Mucosa of stomach (tissue), 1 donor: ENCODE results near the gene ZNF614.
"Not testable (repeated sequence)": the region's sequence is repeated elsewhere in the genome, so short reads cannot be mapped to it uniquely, and the experiment has no call there.

Experiments
- H3K27me3 ChIP-seq: one replicate; pipeline ENCODE4 v1.7.0; 2013; ENCODE audit warnings: mild to moderate bottlenecking, low read length; ENCODE audit not compliant: control insufficient read depth, insufficient read depth
- H3K36me3 ChIP-seq: one replicate; pipeline ENCODE4 v1.7.0; 2013; ENCODE audit warnings: low read length; ENCODE audit not compliant: control insufficient read depth, insufficient read depth
- H3K4me1 ChIP-seq: one replicate; pipeline ENCODE4 v1.7.0; 2013; ENCODE audit warnings: mild to moderate bottlenecking, low read length; ENCODE audit not compliant: control insufficient read depth, insufficient read depth
- H3K4me3 ChIP-seq: one replicate; pipeline ENCODE4 v1.7.0; 2013; ENCODE audit warnings: low read length
- H3K9ac ChIP-seq: one replicate; pipeline ENCODE4 v1.7.0; 2013; ENCODE audit warnings: mild to moderate bottlenecking, low read length, moderate library complexity
- H3K9me3 ChIP-seq: one replicate; pipeline ENCODE4 v1.7.0; 2013; ENCODE audit warnings: mild to moderate bottlenecking, low read length, moderate library complexity; ENCODE audit not compliant: control insufficient read depth
- donor health status: Pancreatic carcinoma.

ZNF614 gene

GRCh38 chr19:51980926-51981325, 47.3 kb downstream of the ZNF614 start:
- H3K9me3 ChIP-seq, H3K36me3 ChIP-seq, H3K4me1 ChIP-seq, H3K9ac ChIP-seq, H3K4me3 ChIP-seq, H3K27me3 ChIP-seq: not testable (repeated sequence)

GRCh38 chr19:51980116-51980736, 48.0 kb downstream of the ZNF614 start:
- Histone ChIP-seq H3K9ac (no peak overlapping the region), H3K36me3 (no peaks in the 10 kb centered on the region), H3K4me3 (no peak overlapping the region), H3K27me3 (no peaks in the 10 kb centered on the region), H3K9me3 (peaks cover 6% of the 10 kb centered on the region), H3K4me1 (no peaks in the 10 kb centered on the region)

- Histone ChIP-seq H3K4me3 (no peak overlapping the region), H3K9me3 (peaks cover 13% of the 10 kb centered on the region), H3K36me3 (peaks cover 7% of the 10 kb centered on the region)
These were observed 49.3 kb downstream of the ZNF614 start for GRCh38 chr19:51978882-51979281.

GRCh38 chr19:51977346-51977745, 50.8 kb downstream of the ZNF614 start:
- H3K36me3 ChIP-seq, result peaks cover 13% of the 10 kb centered on the region
- H3K4me3 ChIP-seq, result no peak overlapping the region
- H3K27me3 ChIP-seq, result no peaks in the 10 kb centered on the region
- no peaks in the 10 kb centered on the region for H3K4me1 ChIP-seq
- H3K9me3 ChIP-seq, result peaks cover 23% of the 10 kb centered on the region
- no peak overlapping the region for H3K9ac ChIP-seq

More at GRCh38 chr19:51978882-51979281, 49.3 kb downstream of the ZNF614 start:
- Histone ChIP-seq H3K4me1 (no peaks in the 10 kb centered on the region), H3K27me3 (no peaks in the 10 kb centered on the region), H3K9ac (no peak overlapping the region)

- Histone ChIP-seq H3K4me1 (no peaks in the 10 kb centered on the region), H3K36me3 (peaks cover 13% of the 10 kb centered on the region), H3K9ac (no peak overlapping the region), H3K9me3 (peaks cover 28% of the 10 kb centered on the region), H3K27me3 (no peaks in the 10 kb centered on the region), H3K4me3 (no peak overlapping the region)
These were observed 51.3 kb downstream of the ZNF614 start for GRCh38 chr19:51976852-51977251.

- H3K4me3 ChIP-seq, H3K4me1 ChIP-seq, H3K9ac ChIP-seq, H3K27me3 ChIP-seq: not testable (repeated sequence)
- peaks cover 15% of the 10 kb centered on the region for H3K36me3 ChIP-seq
- peaks cover 38% of the 10 kb centered on the region for H3K9me3 ChIP-seq
These were observed 52.4 kb downstream of the ZNF614 start for GRCh38 chr19:51975787-51976186.

- Histone ChIP-seq H3K9me3 (peaks cover 55% of the 10 kb centered on the region), H3K36me3 (peaks cover 32% of the 10 kb centered on the region), H3K4me1 (no peaks in the 10 kb centered on the region), H3K4me3 (no peak overlapping the region), H3K9ac (no peak overlapping the region), H3K27me3 (no peaks in the 10 kb centered on the region)
These were observed 56.6 kb downstream of the ZNF614 start for GRCh38 chr19:51971624-51972023.

- Histone ChIP-seq H3K4me1 (no peaks in the 10 kb centered on the region), H3K9ac (no peak overlapping the region), H3K4me3 (no peak overlapping the region), H3K36me3 (peaks cover 35% of the 10 kb centered on the region), H3K27me3 (no peaks in the 10 kb centered on the region), H3K9me3 (peaks cover 63% of the 10 kb centered on the region)
These were observed 57.5 kb downstream of the ZNF614 start for GRCh38 chr19:51970718-51971117.

GRCh38 chr19:51965583-51965982, 62.6 kb downstream of the ZNF614 start:
- no peaks in the 10 kb centered on the region for H3K4me1 ChIP-seq
- H3K36me3 ChIP-seq, result peaks cover 28% of the 10 kb centered on the region
- H3K27me3 ChIP-seq, result no peaks in the 10 kb centered on the region
- no peak overlapping the region for H3K9ac ChIP-seq
- peaks cover 42% of the 10 kb centered on the region for H3K9me3 ChIP-seq
- no peak overlapping the region for H3K4me3 ChIP-seq
